HepG2 (cell line): ENCODE data around the gene ERMP1. TPM values are rescaled to one million over a fixed set of nuclear protein-coding genes. Genes with fewer than 3 reads are reported as not detected.

Source experiments
- ATAC-seq: fragments of 200-7000 bp; cut with Tn5 transposase; 3 replicates; pipeline ENCODE4 v1.9.1; 2020; ENCODE audit warnings: mild to moderate bottlenecking, moderate library complexity
- BruUV-seq: library from RNA; stranded (reverse); fragments of 400-500 nt; replicated peaks from 2 replicates; lab custom pipeline; 2021; lab: Mats Ljungman, UMichigan
- CTCF ChIA-PET: fragments of 300-600 bp; formaldehyde crosslinking; extraction: SDS; loops from one replicate; lab custom pipeline; 2021; ENCODE audit warnings: low total read pairs, inconsistent platforms, low intra/inter-chr PET ratio; lab: Yijun Ruan, JAX
- POLR2A ChIA-PET: fragments of 350-600 bp; sonication (Branson Sonifier 250); formaldehyde crosslinking; loops from one replicate; lab custom pipeline; 2020; ENCODE audit warnings: antibody characterized with exemption, inconsistent platforms; lab: Yijun Ruan, JAX
- DNase-seq: peaks from one replicate; pipeline ENCODE4 v3.0.0-alpha.2; 2015; ENCODE audit warnings: low spot score
- FAIRE-seq: peaks from 3 replicates; lab custom pipeline; 2011; peaks lifted over from hg19 to GRCh38; lab: Jason Lieb, UNC
- H2AFZ ChIP-seq: one replicate; pipeline ENCODE4 v1.6.1; 2011; ENCODE audit warnings: low read length, inconsistent platforms
- H3K27ac ChIP-seq: fragments of 300-600 bp; 3 replicates; pipeline ENCODE4 v1.8.0; 2011; ENCODE audit warnings: mixed run types, mild to moderate bottlenecking, mixed read lengths, low read length, inconsistent platforms; ENCODE audit not compliant: insufficient read depth; ENCODE audit errors: extremely low read length
- H3K27me3 ChIP-seq, 2 experiments: fragments of 200-600 bp in 1 of 2; 2 replicates in 1 of 2; 3 replicates in 1 of 2; pipeline versions ENCODE4 v1.6.0 to v1.8.0; 2011; ENCODE audit warnings: low read length in 2 of 2, mild to moderate bottlenecking in 2 of 2, moderate library complexity in 2 of 2, inconsistent platforms in 1 of 2; ENCODE audit not compliant: insufficient read depth in 2 of 2, control insufficient read depth in 1 of 2
- H3K36me3 ChIP-seq, 2 experiments: fragments of 200-600 bp in 1 of 2; replicated peaks in 1 of 2; 2 replicates in 1 of 2; 3 replicates in 1 of 2; pipeline versions ENCODE4 v1.5.1 to v1.8.0; 2011; ENCODE audit warnings: low read length in 2 of 2, inconsistent platforms in 1 of 2; ENCODE audit not compliant: insufficient read depth in 2 of 2, control insufficient read depth in 1 of 2
- H3K4me1 ChIP-seq: 2 replicates; pipeline ENCODE4 v1.5.1; 2012; ENCODE audit warnings: low read length, inconsistent platforms; ENCODE audit not compliant: insufficient read depth
- H3K4me2 ChIP-seq: 2 replicates; pipeline ENCODE4 v1.6.0; 2011; ENCODE audit warnings: low read depth, low read length, inconsistent platforms
- H3K4me3 ChIP-seq, 3 experiments: fragments of 200-600 bp in 1 of 3; sonication (generic), shearing (Covaris generic) in 1 of 3; replicated peaks in 1 of 3; 2 replicates each; pipeline ENCODE4 v1.5.1; 2011 to 2016; ENCODE audit warnings: low read length in 3 of 3, inconsistent platforms in 2 of 3, low read depth in 2 of 3, mild to moderate bottlenecking in 2 of 3, control low read depth in 1 of 3, mixed read lengths in 1 of 3; ENCODE audit not compliant: insufficient read depth in 1 of 3
- H3K79me2 ChIP-seq: one replicate; pipeline ENCODE4 v1.6.1; 2011; ENCODE audit warnings: low read length, inconsistent platforms; ENCODE audit not compliant: insufficient read depth
- H3K9ac ChIP-seq: 2 replicates; pipeline ENCODE4 v1.6.0; 2011; ENCODE audit warnings: mild to moderate bottlenecking, low read depth, low read length, inconsistent platforms; ENCODE audit not compliant: insufficient read depth
- H3K9me3 ChIP-seq: 2 replicates; pipeline ENCODE4 v1.5.1; 2012; ENCODE audit warnings: mild to moderate bottlenecking, low read length
- H4K20me1 ChIP-seq: 2 replicates; pipeline ENCODE4 v1.6.0; 2011; ENCODE audit warnings: inconsistent platforms, mild to moderate bottlenecking, low read length, moderate library complexity; ENCODE audit not compliant: insufficient read depth
- CBFB ChIP-seq: sonication (generic); formaldehyde crosslinking; IDR thresholded peaks from 2 replicates; pipeline ENCODE4 v1.4.0; 2020; ENCODE audit warnings: missing genetic modification reagents
- CREB1 ChIP-seq, 2 experiments: fragments of 450-650 bp in 1 of 2; IDR thresholded peaks; 2 replicates each; pipeline ENCODE4 v1.6.1; 2016 to 2017; ENCODE audit warnings: control low read depth in 1 of 2, mild to moderate bottlenecking in 1 of 2, missing compliant biosample characterization in 1 of 2, missing genetic modification characterization in 1 of 2
- SOX13 ChIP-seq, 3 experiments: fragments of 450-650 bp in 1 of 3; sonication (generic) in 1 of 3; formaldehyde crosslinking in 1 of 3; IDR thresholded peaks in 2 of 3; conservative IDR thresholded peaks in 1 of 3; 2 replicates each; pipeline versions ENCODE4 v1.5.0 to v1.6.1; 2016 to 2020; ENCODE audit warnings: antibody characterized with exemption in 1 of 3, mild to moderate bottlenecking in 1 of 3, missing compliant biosample characterization in 1 of 3, missing genetic modification reagents in 1 of 3, moderate library complexity in 1 of 3
- STAG1 ChIP-seq: sonication (generic); formaldehyde crosslinking; IDR thresholded peaks from 2 replicates; pipeline ENCODE4 v1.4.0; 2020; ENCODE audit warnings: missing genetic modification reagents
- ZFX ChIP-seq: sonication (generic); formaldehyde crosslinking; IDR thresholded peaks from 2 replicates; pipeline ENCODE4 v1.4.0; 2020; ENCODE audit warnings: mild to moderate bottlenecking, low read depth, missing genetic modification reagents, moderate library complexity
- ZNF138 ChIP-seq: sonication (generic); formaldehyde crosslinking; IDR thresholded peaks from 2 replicates; pipeline ENCODE4 v1.5.0; 2020; ENCODE audit warnings: mild to moderate bottlenecking, low read depth, missing genetic modification reagents
- ZNF343 ChIP-seq: sonication (generic); formaldehyde crosslinking; IDR thresholded peaks from 2 replicates; pipeline ENCODE4 v1.4.0; 2020; ENCODE audit warnings: mild to moderate bottlenecking, missing genetic modification reagents
- WGBS: methylation state at CpG from one replicate; pipeline ENCODE4 v1.1.6; 2017; ENCODE audit warnings: low lambda C conversion rate; 5-methylcytosine and 5-hydroxymethylcytosine counted together
- in situ Hi-C: cut with HindIII; loops from 2 replicates; pipeline ENCODE4 v1.10.0; 2017; ENCODE audit warnings: low pct_unique_long_range_greater_than_20kb; ENCODE audit not compliant: extremely low pct_ligation_motif_present
- intact Hi-C: fragments of 100-400 bp; cut with micrococcal nuclease; formaldehyde crosslinking; loops from one replicate; pipeline ENCODE4 v1.10.0; 2022; ENCODE audit not compliant: unreplicated experiment
- polyA plus RNA-seq, 8 experiments: library from polyadenylated mRNA; depleted of rRNA in 3 of 8; stranded (reverse) in 7 of 8; unstranded in 1 of 8; fragments of >200 nt; fragmentation: Illumina TruSeq in 4 of 8; extraction: Trizol in 4 of 8; gene quantifications; 2 replicates each; pipeline versions ENCODE4 v1.2.1 to v1.2.3, GENCODE V29; 2011 to 2016; ENCODE audit warnings: low read depth in 4 of 8, missing spikeins in 1 of 8, mixed read lengths in 1 of 8; ENCODE audit not compliant: insufficient read depth in 1 of 8
- total RNA-seq, 5 experiments: library from RNA; depleted of rRNA; stranded (reverse); fragments of >200 nt; fragmentation: Illumina TruSeq; extraction: Trizol; gene quantifications; 2 replicates each; pipeline ENCODE4 v1.2.3, GENCODE V29; 2016; ENCODE audit warnings: low read depth in 1 of 5
- TF ChIP-seq, protein P1 (sequence below), 2 experiments: sonication (generic) in 1 of 2; formaldehyde crosslinking in 1 of 2; IDR thresholded peaks; 2 replicates each; pipeline versions ENCODE4 v1.4.0 to v1.6.1; 2018 to 2020; ENCODE audit warnings: missing genetic modification reagents in 2 of 2, borderline replicate concordance in 1 of 2, low read depth in 1 of 2, mild to moderate bottlenecking in 1 of 2, missing biosample characterization in 1 of 2
- TF ChIP-seq, protein P2 (sequence below): sonication (generic); formaldehyde crosslinking; IDR thresholded peaks from 2 replicates; pipeline ENCODE4 v1.4.0; 2020; ENCODE audit warnings: missing genetic modification reagents
- TF ChIP-seq, protein P3 (sequence below): sonication (generic); formaldehyde crosslinking; IDR thresholded peaks from 2 replicates; pipeline ENCODE4 v1.5.0; 2020; ENCODE audit warnings: mild to moderate bottlenecking, missing genetic modification reagents, moderate library complexity

ERMP1 gene
- total and polyA plus RNA-seq, 2 of the 13 experiments (the other 11 are each of a cell fraction or from before 2014, with no cell fraction given) = 40.9 to 65.4 TPM

DNA sequence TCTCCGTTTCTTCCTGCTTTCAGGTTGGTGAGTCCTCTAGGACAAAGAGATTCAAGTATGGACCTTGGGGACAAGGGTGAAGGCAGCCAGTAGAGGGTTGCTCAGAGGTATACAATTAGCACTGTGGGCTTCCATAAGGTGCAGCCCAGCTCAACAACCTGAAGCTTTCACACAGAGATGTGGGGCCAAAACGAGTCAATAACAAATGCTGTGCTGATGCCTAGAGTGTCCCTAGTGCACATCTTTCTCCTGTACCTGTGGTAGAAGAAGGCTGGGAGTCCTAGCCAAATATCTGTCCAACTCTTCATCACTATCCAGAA is 37.1 kb upstream of the ERMP1 start:
- WGBS = 21% methylated on average over 2 of the region's 2 CpGs
- Histone ChIP-seq H3K9me3 (no peaks in the 10 kb centered on the region), H2AFZ (no peak overlapping the region), H3K79me2 (no peaks in the 10 kb centered on the region), H4K20me1 (no peaks in the 10 kb centered on the region), H3K27me3 (no peaks in the 10 kb centered on the region), H3K36me3 (no peaks in the 10 kb centered on the region), H3K27ac (no peak overlapping the region), H3K4me1 (peaks cover 20% of the 10 kb centered on the region), H3K4me2 (peak overlapping the region; percentile 54), H3K4me3 (0 out of 6 replicates have a peak overlapping the region, but pooled peaks of 1 of the 3 experiments have one; percentile 14), H3K9ac (no peak overlapping the region)
- DNase-seq (no peak), ATAC-seq (peak; percentile 70), FAIRE-seq (no peak)
- BruUV-seq = no TSS peak
- in situ Hi-C loops = loop anchor here (10.0 kb wide), 1 partner anchor 435 kb away; no protein-coding TSS in a partner anchor
- TF ChIP-seq ZNF343 (CRISPR knock-in tag) (no peak), CREB1 (IDR thresholded peaks at IDR 0.05) (no peak), CREB1 (CRISPR knock-in tag; IDR thresholded peaks at IDR 0.05) (peak; percentile 21; the same call in 1 of the 2 replicates)
- ChIA-PET POLR2A (no interaction called here), CTCF (interaction anchor here (1.0 to 1.6 kb wide), 4 partner anchors 38 to 435 kb away, joined by 3 to 4 read pairs (median 3); no protein-coding TSS in a partner anchor)
- intact Hi-C loops = no loop called here

DNA sequence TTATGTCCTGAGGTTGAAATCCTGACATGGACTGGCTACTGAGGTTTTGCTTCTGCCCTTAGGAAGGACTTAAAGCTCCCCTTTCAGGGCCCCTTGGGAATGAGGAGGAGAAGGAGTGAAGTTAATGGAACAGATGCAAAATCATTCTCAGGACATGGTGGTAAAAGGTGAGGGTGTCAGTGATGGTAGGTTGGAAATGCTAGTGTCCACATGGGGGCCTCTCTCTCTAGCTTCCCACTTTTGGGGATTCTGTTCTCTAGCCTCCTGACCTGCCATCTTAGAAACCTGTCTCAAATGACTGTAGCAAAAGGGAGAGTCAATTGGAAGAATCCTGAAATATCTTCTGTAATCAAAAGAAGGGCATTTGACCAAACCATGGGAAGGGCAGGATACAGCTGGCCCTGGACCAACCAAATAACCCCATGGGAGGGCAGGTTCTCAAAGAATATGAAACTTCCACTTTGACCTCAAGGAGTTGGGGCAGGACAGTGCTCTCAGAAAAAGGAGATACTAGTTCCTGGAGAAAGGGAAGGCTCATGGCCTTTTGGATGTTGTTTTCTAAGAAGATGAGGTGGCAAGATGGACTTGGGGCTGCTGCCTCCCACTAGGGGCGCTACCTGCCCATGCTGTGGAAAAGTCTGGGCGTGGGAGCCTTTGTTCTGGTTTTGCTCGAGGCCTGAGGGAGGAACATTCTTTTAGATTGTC is 36.5 kb upstream of the ERMP1 start:
- no peaks in the 10 kb centered on the region for H3K27me3 ChIP-seq
- no peaks in the 10 kb centered on the region for H3K9me3 ChIP-seq
- H4K20me1 ChIP-seq = no peaks in the 10 kb centered on the region
- no peak overlapping the region for H2AFZ ChIP-seq
- POLR2A ChIA-PET = no interaction called here
- no peaks in the 10 kb centered on the region for H3K79me2 ChIP-seq
- H3K9ac ChIP-seq = no peak overlapping the region
- BruUV-seq = no TSS peak
- intact Hi-C loops (no loop called here), in situ Hi-C loops (loop anchor here (10.0 kb wide), 1 partner anchor 435 kb away; no protein-coding TSS in a partner anchor)
- H3K4me2 ChIP-seq = peak overlapping the region; percentile 54
- ATAC-seq = peak; percentile 91
- FAIRE-seq = peak; percentile 64
- CTCF ChIA-PET = interaction anchor here (1.0 to 1.6 kb wide), 4 partner anchors 37 to 436 kb away, joined by 3 to 4 read pairs (median 3); no protein-coding TSS in a partner anchor
- no peak overlapping the region for H3K27ac ChIP-seq
- H3K4me1 ChIP-seq = peaks cover 20% of the 10 kb centered on the region
- peak; percentile 34 for DNase-seq
- H3K4me3 ChIP-seq = 0 out of 6 replicates have a peak overlapping the region, but pooled peaks of 1 of the 3 experiments have one; percentile 14
- no peaks in the 10 kb centered on the region for H3K36me3 ChIP-seq
- WGBS = 17% methylated on average over 2 of the region's 3 CpGs
- no peak for TF ChIP-seq ZNF138 (CRISPR knock-in tag)
- TF ChIP-seq, protein P1, sequence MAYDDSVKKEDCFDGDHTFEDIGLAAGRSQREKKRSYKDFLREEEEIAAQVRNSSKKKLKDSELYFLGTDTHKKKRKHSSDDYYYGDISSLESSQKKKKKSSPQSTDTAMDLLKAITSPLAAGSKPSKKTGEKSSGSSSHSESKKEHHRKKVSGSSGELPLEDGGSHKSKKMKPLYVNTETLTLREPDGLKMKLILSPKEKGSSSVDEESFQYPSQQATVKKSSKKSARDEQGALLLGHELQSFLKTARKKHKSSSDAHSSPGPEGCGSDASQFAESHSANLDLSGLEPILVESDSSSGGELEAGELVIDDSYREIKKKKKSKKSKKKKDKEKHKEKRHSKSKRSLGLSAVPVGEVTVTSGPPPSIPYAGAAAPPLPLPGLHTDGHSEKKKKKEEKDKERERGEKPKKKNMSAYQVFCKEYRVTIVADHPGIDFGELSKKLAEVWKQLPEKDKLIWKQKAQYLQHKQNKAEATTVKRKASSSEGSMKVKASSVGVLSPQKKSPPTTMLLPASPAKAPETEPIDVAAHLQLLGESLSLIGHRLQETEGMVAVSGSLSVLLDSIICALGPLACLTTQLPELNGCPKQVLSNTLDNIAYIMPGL (CRISPR knock-in tag; IDR thresholded peaks at IDR 0.05; ENCODE audit: borderline replicate concordance in 1 of 2, low read depth in 1 of 2) = peak; percentile 41 to 44; a peak in 3 of 4 replicates
- TF ChIP-seq, protein P2, sequence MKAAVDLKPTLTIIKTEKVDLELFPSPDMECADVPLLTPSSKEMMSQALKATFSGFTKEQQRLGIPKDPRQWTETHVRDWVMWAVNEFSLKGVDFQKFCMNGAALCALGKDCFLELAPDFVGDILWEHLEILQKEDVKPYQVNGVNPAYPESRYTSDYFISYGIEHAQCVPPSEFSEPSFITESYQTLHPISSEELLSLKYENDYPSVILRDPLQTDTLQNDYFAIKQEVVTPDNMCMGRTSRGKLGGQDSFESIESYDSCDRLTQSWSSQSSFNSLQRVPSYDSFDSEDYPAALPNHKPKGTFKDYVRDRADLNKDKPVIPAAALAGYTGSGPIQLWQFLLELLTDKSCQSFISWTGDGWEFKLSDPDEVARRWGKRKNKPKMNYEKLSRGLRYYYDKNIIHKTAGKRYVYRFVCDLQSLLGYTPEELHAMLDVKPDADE (CRISPR knock-in tag) = no peak
- no peak for TF ChIP-seq ZFX (CRISPR knock-in tag)
- no peak for TF ChIP-seq SOX13 (IDR thresholded peaks at IDR 0.05)
- TF ChIP-seq SOX13 (CRISPR knock-in tag; conservative IDR thresholded peaks at IDR 0.05 in 1 of 2, IDR thresholded peaks at IDR 0.05 in 1 of 2) = 0 out of 4 replicates have a peak, but pooled peaks of 1 of the 2 experiments have one; percentile 26
- TF ChIP-seq, protein P3, sequence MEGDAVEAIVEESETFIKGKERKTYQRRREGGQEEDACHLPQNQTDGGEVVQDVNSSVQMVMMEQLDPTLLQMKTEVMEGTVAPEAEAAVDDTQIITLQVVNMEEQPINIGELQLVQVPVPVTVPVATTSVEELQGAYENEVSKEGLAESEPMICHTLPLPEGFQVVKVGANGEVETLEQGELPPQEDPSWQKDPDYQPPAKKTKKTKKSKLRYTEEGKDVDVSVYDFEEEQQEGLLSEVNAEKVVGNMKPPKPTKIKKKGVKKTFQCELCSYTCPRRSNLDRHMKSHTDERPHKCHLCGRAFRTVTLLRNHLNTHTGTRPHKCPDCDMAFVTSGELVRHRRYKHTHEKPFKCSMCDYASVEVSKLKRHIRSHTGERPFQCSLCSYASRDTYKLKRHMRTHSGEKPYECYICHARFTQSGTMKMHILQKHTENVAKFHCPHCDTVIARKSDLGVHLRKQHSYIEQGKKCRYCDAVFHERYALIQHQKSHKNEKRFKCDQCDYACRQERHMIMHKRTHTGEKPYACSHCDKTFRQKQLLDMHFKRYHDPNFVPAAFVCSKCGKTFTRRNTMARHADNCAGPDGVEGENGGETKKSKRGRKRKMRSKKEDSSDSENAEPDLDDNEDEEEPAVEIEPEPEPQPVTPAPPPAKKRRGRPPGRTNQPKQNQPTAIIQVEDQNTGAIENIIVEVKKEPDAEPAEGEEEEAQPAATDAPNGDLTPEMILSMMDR = peak; percentile 62
- TF ChIP-seq CBFB (CRISPR knock-in tag) = 0 out of 2 replicates have a peak, but pooled peaks have one; percentile 32
- TF ChIP-seq STAG1 (CRISPR knock-in tag) = peak; percentile 81
